B cell (primary cell): ENCODE data around the gene ARFGEF2. TPM values are rescaled to one million over a fixed set of nuclear protein-coding genes. Genes with fewer than 3 reads are reported as not detected.

ENCODE experiments used
- ATAC-seq: fragments of 200-7000 bp; cut with Tn5 transposase; one replicate; pipeline ENCODE4 v1.10.0; 2021; ENCODE audit warnings: low read depth, mild to moderate bottlenecking, moderate number of reproducible peaks, moderate library complexity
- CTCF ChIA-PET: fragments of 350-600 bp; sonication (Branson Sonifier 250); formaldehyde crosslinking; loops from one replicate; lab custom pipeline; 2021; ENCODE audit warnings: antibody characterized with exemption, inconsistent platforms; lab: Charles Lee
- POLR2A ChIA-PET: fragments of 350-600 bp; sonication (Branson Sonifier 250); formaldehyde crosslinking; loops from one replicate; lab custom pipeline; 2021; ENCODE audit warnings: antibody characterized with exemption; lab: Charles Lee
- DNase-seq: peaks from one replicate; pipeline ENCODE4 v3.0.0; 2013
- H2AFZ ChIP-seq: 2 replicates; pipeline ENCODE4 v1.6.1; 2012; ENCODE audit warnings: mild to moderate bottlenecking, low read depth, low read length; ENCODE audit not compliant: insufficient read depth, poor library complexity, severe bottlenecking
- H3K27ac ChIP-seq, 2 donors: 1 replicate in 1 of 2; 2 replicates in 1 of 2; pipeline ENCODE4 v1.5.1; 2012 to 2013; ENCODE audit warnings: low read length in 2 of 2, mild to moderate bottlenecking in 2 of 2, moderate library complexity in 1 of 2
- H3K27me3 ChIP-seq, 4 experiments: fragments of 200-600 bp in 1 of 4; sonication (generic) in 1 of 4; replicated peaks in 1 of 4; 1 replicate in 2 of 4; 2 replicates in 2 of 4; pipeline versions ENCODE4 v1.6.1 to v1.7.0; 2013 to 2016; ENCODE audit warnings: low read length in 3 of 4, mild to moderate bottlenecking in 2 of 4, mixed read lengths in 1 of 4, moderate library complexity in 1 of 4; ENCODE audit not compliant: insufficient read depth in 4 of 4, control insufficient read depth in 3 of 4; ENCODE audit errors: control extremely low read depth in 1 of 4
- H3K36me3 ChIP-seq, 2 experiments: replicated peaks in 1 of 2; 1 replicate in 1 of 2; 2 replicates in 1 of 2; pipeline versions ENCODE4 v1.6.1 to v1.7.1; 2013; ENCODE audit warnings: low read length in 1 of 2; ENCODE audit not compliant: insufficient read depth in 2 of 2, control insufficient read depth in 1 of 2; ENCODE audit errors: control extremely low read depth in 1 of 2, extremely low read depth in 1 of 2
- H3K4me1 ChIP-seq, 2 donors: fragments of 200-600 bp in 1 of 2; sonication (generic) in 1 of 2; 1 replicate in 1 of 2; 2 replicates in 1 of 2; pipeline versions ENCODE4 v1.5.1 to v1.6.1; 2013 to 2017; ENCODE audit warnings: low read length in 2 of 2; ENCODE audit not compliant: control insufficient read depth in 2 of 2, insufficient read depth in 2 of 2
- H3K4me2 ChIP-seq: replicated peaks from 2 replicates; pipeline ENCODE3; 2012; ENCODE audit warnings: mild to moderate bottlenecking, low read depth, low read length; ENCODE audit not compliant: poor library complexity, severe bottlenecking
- H3K4me3 ChIP-seq, 5 experiments: fragments of 200-600 bp in 1 of 5; sonication (generic) in 1 of 5; 1 replicate in 3 of 5; 2 replicates in 2 of 5; pipeline versions ENCODE4 v1.5.1 to v1.7.0; 2011 to 2016; ENCODE audit warnings: low read length in 4 of 5, mild to moderate bottlenecking in 4 of 5, low read depth in 2 of 5, control low read depth in 1 of 5, moderate library complexity in 1 of 5; ENCODE audit not compliant: insufficient read depth in 1 of 5; ENCODE audit errors: control extremely low read depth in 1 of 5, extremely low read depth in 1 of 5
- H3K79me2 ChIP-seq: fragments of 200-600 bp; sonication (generic); one replicate; pipeline ENCODE4 v1.6.0; 2016; ENCODE audit warnings: low read length; ENCODE audit not compliant: control insufficient read depth, insufficient read depth
- H3K9ac ChIP-seq: fragments of 200-600 bp; sonication (generic); 2 replicates; pipeline ENCODE4 v1.6.1; 2017; ENCODE audit warnings: mild to moderate bottlenecking, low read length, moderate library complexity
- H3K9me3 ChIP-seq, 3 donors: one replicate each; pipeline versions ENCODE4 v1.6.1 to v1.7.1; 2013; ENCODE audit warnings: low read length in 2 of 3; ENCODE audit not compliant: control insufficient read depth in 2 of 3, insufficient read depth in 1 of 3; ENCODE audit errors: control extremely low read depth in 1 of 3
- H4K20me1 ChIP-seq: 2 replicates; pipeline ENCODE4 v1.6.0; 2012; ENCODE audit warnings: mild to moderate bottlenecking, low read length; ENCODE audit not compliant: insufficient read depth, control insufficient read depth, poor library complexity, severe bottlenecking
- H3K27ac Mint-ChIP-seq: one replicate; pipeline ENCODE4 v1.8.0; 2021; ENCODE audit warnings: mixed read lengths
- H3K27me3 Mint-ChIP-seq: one replicate; pipeline ENCODE4 v1.8.0; 2021; ENCODE audit warnings: mixed read lengths
- H3K4me1 Mint-ChIP-seq: one replicate; pipeline ENCODE4 v1.8.0; 2021; ENCODE audit warnings: mixed read lengths
- H3K4me3 Mint-ChIP-seq: one replicate; pipeline ENCODE4 v1.8.0; 2021; ENCODE audit warnings: mixed read lengths
- H3K9me3 Mint-ChIP-seq: one replicate; pipeline ENCODE4 v1.8.0; 2022; ENCODE audit warnings: mixed read lengths; ENCODE audit not compliant: insufficient read depth
- CTCF ChIP-seq: fragments of 200-600 bp; IDR thresholded peaks from one replicate; pipeline ENCODE4 v1.8.0; 2022; ENCODE audit warnings: antibody characterized with exemption, mild to moderate bottlenecking
- EZH2 ChIP-seq: IDR thresholded peaks from 2 replicates; pipeline ENCODE4 v1.6.1; 2012; ENCODE audit warnings: borderline replicate concordance, low read depth, mild to moderate bottlenecking, moderate library complexity, low read length; ENCODE audit not compliant: insufficient read depth, poor library complexity, severe bottlenecking
- WGBS: methylation state at CpG from one replicate; pipeline ENCODE4 v1.1.5; 2013; ENCODE audit warnings: missing lambda C conversion rate; ENCODE audit not compliant: insufficient coverage; 5-methylcytosine and 5-hydroxymethylcytosine counted together
- intact Hi-C: fragments of 100-400 bp; cut with micrococcal nuclease; formaldehyde crosslinking; loops from one replicate; pipeline ENCODE4 v1.10.0; 2022
- polyA plus RNA-seq: library from polyadenylated mRNA; depleted of rRNA; stranded (reverse); fragments of >200 nt; gene quantifications from 2 replicates; pipeline ENCODE4 v1.2.3, GENCODE V29; 2012
- total RNA-seq, 2 donors: library from RNA; stranded (reverse); fragments of 120-200 nt in 1 of 2; gene quantifications; 1 replicate in 1 of 2; 2 replicates in 1 of 2; pipeline versions ENCODE4 v1.2.3 to v1.2.4, GENCODE V29; 2013 to 2022

The ARFGEF2 gene
- total and polyA plus RNA-seq, 2 donors (not counting 1 experiment from before 2014, with no cell fraction given): 10.8 to 34.3 TPM

GRCh38 chr20:48897305-48898010 lies 24.1 kb upstream of the ARFGEF2 start:
- ATAC-seq (peak; percentile 67), DNase-seq (peak; percentile 45)
- intact Hi-C loops: no loop called here
- H3K9ac ChIP-seq: no peak overlapping the region
- TF ChIP-seq CTCF (no peak), EZH2 (no peak)
- H3K27me3 Mint-ChIP-seq: no peaks in the 10 kb centered on the region
- WGBS: 8% methylated on average over 3 of the region's 4 CpGs
- H3K36me3 ChIP-seq: no peaks in the 10 kb centered on the region
- no peak overlapping the region for H3K4me3 ChIP-seq
- H2AFZ ChIP-seq: no peak overlapping the region
- peaks cover 23% of the 10 kb centered on the region for H3K4me1 Mint-ChIP-seq
- no peaks in the 10 kb centered on the region for H3K27me3 ChIP-seq
- peak overlapping the region; percentile 23 for H3K4me3 Mint-ChIP-seq
- no peaks in the 10 kb centered on the region for H4K20me1 ChIP-seq
- peak overlapping the region; percentile 47 for H3K4me2 ChIP-seq
- H3K27ac Mint-ChIP-seq: no peak overlapping the region
- POLR2A ChIA-PET: interaction anchor here (0.6 kb wide), 1 partner anchor 1482 kb away, joined by 3 read pairs; no protein-coding TSS in a partner anchor
- no peak overlapping the region for H3K27ac ChIP-seq
- CTCF ChIA-PET: interaction anchor here (1.4 kb wide), 1 partner anchor 240 kb away, joined by 10 read pairs; no protein-coding TSS in a partner anchor
- no peaks in the 10 kb centered on the region for H3K9me3 Mint-ChIP-seq
- H3K9me3 ChIP-seq: peaks cover 0 to 7% (median 2%) of the 10 kb centered on the region in 3 donors
- peaks cover 11 to 13% of the 10 kb centered on the region in 2 donors for H3K4me1 ChIP-seq
- no peaks in the 10 kb centered on the region for H3K79me2 ChIP-seq

DNA sequence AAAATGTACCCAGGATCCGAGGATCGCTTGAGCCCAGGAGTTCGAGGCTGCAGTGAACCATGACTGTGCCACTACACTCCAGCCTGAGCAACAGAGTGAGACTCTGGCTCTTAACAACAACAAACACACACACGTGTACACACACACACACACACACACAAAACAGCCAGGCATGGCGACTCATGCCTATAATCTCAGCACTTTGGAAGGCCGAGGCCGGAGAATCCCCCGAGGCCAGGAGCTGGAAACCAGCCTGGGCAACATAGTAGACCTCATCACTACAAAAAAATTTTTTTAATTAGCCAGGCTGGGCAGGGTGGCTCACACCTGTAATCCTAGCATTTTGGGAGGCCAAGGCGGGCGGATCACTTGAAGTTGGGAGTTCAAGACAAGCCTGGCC lies 23.3 kb upstream of the ARFGEF2 start:
- peak overlapping the region; percentile 23 for H3K4me3 Mint-ChIP-seq

More for the DNA sequence above, 23.3 kb upstream of the ARFGEF2 start:
- Histone ChIP-seq H3K9me3 (peaks cover 0 to 7% (median 2%) of the 10 kb centered on the region in 3 donors), H3K9ac (no peak overlapping the region), H3K4me1 (peaks cover 11 to 13% of the 10 kb centered on the region in 2 donors), H3K36me3 (no peaks in the 10 kb centered on the region), H3K4me3 (no peak overlapping the region), H3K27ac (no peak overlapping the region), H3K4me2 (peak overlapping the region; percentile 47), H4K20me1 (no peaks in the 10 kb centered on the region), H3K79me2 (no peaks in the 10 kb centered on the region), H2AFZ (no peak overlapping the region), H3K27me3 (no peaks in the 10 kb centered on the region)
- POLR2A ChIA-PET: no interaction called here
- no peaks in the 10 kb centered on the region for H3K9me3 Mint-ChIP-seq
- no peak for TF ChIP-seq CTCF
- no peak for TF ChIP-seq EZH2
- intact Hi-C loops: no loop called here
- peaks cover 18% of the 10 kb centered on the region for H3K4me1 Mint-ChIP-seq
- no peaks in the 10 kb centered on the region for H3K27me3 Mint-ChIP-seq
- no peak for ATAC-seq
- CTCF ChIA-PET: interaction anchor here (1.4 to 2.9 kb wide), 2 partner anchors 240 to 241 kb away, joined by 10 to 16 read pairs; no protein-coding TSS in a partner anchor
- 54% methylated on average over 9 of the region's 10 CpGs for WGBS
- no peak overlapping the region for H3K27ac Mint-ChIP-seq
- DNase-seq: no peak
